HG03439 (cell line): ENCODE results near the gene RAB39A.

Experiments
- ATAC-seq: cut with Tn5 transposase; IDR thresholded peaks from one replicate; pipeline ENCODE4 v1.9.1; 2021; ENCODE audit warnings: mild to moderate bottlenecking, moderate library complexity; ENCODE audit not compliant: unreplicated experiment

The RAB39A gene

GRCh38 chr11:107961480-107961879 is 33.2 kb downstream of the RAB39A start:
- no peak for ATAC-seq

GRCh38 chr11:107962181-107962580 is 33.9 kb downstream of the RAB39A start:
- ATAC-seq = no peak

- no peak for ATAC-seq
These were observed 34.8 kb downstream of the RAB39A start for GRCh38 chr11:107963091-107963490.

GRCh38 chr11:107969219-107969618 is 41.0 kb downstream of the RAB39A start:
- ATAC-seq = no peak

- ATAC-seq = no peak
These were observed 41.8 kb downstream of the RAB39A start for GRCh38 chr11:107970049-107970448.

GRCh38 chr11:107973641-107974040 is 45.4 kb downstream of the RAB39A start:
- ATAC-seq = no peak

- no peak for ATAC-seq
These were observed 60.3 kb downstream of the RAB39A start for GRCh38 chr11:107988397-107989158.

- ATAC-seq = no peak
These were observed 63.7 kb downstream of the RAB39A start for GRCh38 chr11:107991868-107992414.

GRCh38 chr11:107996006-107996776 is 67.9 kb downstream of the RAB39A start:
- ATAC-seq = no peak

- ATAC-seq = no peak
These were observed 70.5 kb downstream of the RAB39A start for GRCh38 chr11:107998761-107999160.

- ATAC-seq = peak; percentile 96
These were observed 71.7 kb downstream of the RAB39A start for GRCh38 chr11:107999759-108000455.

- no peak for ATAC-seq
These were observed 74.2 kb downstream of the RAB39A start for GRCh38 chr11:108002476-108002875.

GRCh38 chr11:108003623-108004022 is 75.4 kb downstream of the RAB39A start:
- ATAC-seq = no peak

GRCh38 chr11:108007819-108008218 is 79.6 kb downstream of the RAB39A start:
- no peak for ATAC-seq

GRCh38 chr11:108008656-108009496 is 80.6 kb downstream of the RAB39A start, which contains the start of gene CUL5:
Gene CUL5, plus strand, starts transcription at chr11:108008898. Its CDS starts 451 bp downstream, at chr11:108009349.
- peak; percentile 88 for ATAC-seq

- ATAC-seq = no peak
These were observed 81.5 kb downstream of the RAB39A start for GRCh38 chr11:108009497-108010370.

GRCh38 chr11:108012139-108012725 is 84.0 kb downstream of the RAB39A start:
- no peak for ATAC-seq
